Spleen (tissue), 7 donors: ENCODE data around the gene LASP1.

Experiments used
- POLR2A ChIP-seq, 3 donors: fragments of 450-650 bp; IDR thresholded peaks; one replicate each; pipeline ENCODE4 v1.5.1; 2017; ENCODE audit warnings: antibody characterized with exemption in 3 of 3, mild to moderate bottlenecking in 1 of 3
- POLR2AphosphoS5 ChIP-seq, 3 donors: sonication (generic); formaldehyde crosslinking; IDR thresholded peaks; one replicate each; pipeline ENCODE4 v1.5.1; 2017; ENCODE audit warnings: antibody characterized with exemption in 3 of 3
- TF ChIP-seq, protein P1 (sequence below), 11 experiments: fragments of 200-600 bp in 7 of 11; fragments of 450-650 bp in 4 of 11; sonication (generic) in 4 of 11; IDR thresholded peaks in 8 of 11; conservative IDR thresholded peaks in 3 of 11; 1 replicate in 7 of 11; 2 replicates in 4 of 11; pipeline versions ENCODE4 v1.4.0 to v1.8.0; 2016 to 2021; ENCODE audit warnings: antibody characterized with exemption in 11 of 11, inconsistent platforms in 4 of 11, mild to moderate bottlenecking in 1 of 11
- donor health status: DM: no; HTN: no; CAD: no; lungs with moderate emphysema.
- donor health status: DM: no; HTN: no; CAD: no.
- donor health status: DM: no; HTN: no; CAD: no.

DNA sequence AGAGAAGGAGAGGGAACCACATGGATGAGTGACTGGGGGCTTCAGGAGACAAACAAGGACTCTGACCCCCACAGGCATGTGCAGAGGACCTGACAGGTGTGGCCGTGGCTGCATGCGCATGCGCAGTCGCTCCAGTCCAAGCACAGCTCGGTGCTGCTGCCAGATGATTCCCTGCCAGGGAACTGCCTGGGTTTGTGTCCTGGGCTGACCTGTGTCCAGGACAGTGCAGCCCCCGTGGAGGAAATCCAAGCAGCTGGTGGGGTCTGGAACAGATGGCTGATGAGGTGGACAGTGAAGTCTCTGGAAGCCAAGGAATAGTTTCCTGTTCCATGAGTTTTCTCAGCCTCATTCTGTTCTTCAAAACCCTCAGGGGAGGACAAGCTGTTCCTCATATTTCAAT lies 27.3 kb downstream of the LASP1 start:
- TF ChIP-seq, protein P1, sequence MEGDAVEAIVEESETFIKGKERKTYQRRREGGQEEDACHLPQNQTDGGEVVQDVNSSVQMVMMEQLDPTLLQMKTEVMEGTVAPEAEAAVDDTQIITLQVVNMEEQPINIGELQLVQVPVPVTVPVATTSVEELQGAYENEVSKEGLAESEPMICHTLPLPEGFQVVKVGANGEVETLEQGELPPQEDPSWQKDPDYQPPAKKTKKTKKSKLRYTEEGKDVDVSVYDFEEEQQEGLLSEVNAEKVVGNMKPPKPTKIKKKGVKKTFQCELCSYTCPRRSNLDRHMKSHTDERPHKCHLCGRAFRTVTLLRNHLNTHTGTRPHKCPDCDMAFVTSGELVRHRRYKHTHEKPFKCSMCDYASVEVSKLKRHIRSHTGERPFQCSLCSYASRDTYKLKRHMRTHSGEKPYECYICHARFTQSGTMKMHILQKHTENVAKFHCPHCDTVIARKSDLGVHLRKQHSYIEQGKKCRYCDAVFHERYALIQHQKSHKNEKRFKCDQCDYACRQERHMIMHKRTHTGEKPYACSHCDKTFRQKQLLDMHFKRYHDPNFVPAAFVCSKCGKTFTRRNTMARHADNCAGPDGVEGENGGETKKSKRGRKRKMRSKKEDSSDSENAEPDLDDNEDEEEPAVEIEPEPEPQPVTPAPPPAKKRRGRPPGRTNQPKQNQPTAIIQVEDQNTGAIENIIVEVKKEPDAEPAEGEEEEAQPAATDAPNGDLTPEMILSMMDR (IDR thresholded peaks at IDR 0.05 in 8 of 11, conservative IDR thresholded peaks at IDR 0.05 in 3 of 11), result no peak
- TF ChIP-seq POLR2AphosphoS5 (IDR thresholded peaks at IDR 0.05), result peak in 1 of 3 donors; percentile 48
- no peak for TF ChIP-seq POLR2A (IDR thresholded peaks at IDR 0.05)
